D721Med (cell line): ENCODE results near the gene MRPS18B.

Source experiments
- DNase-seq: peaks from one replicate; pipeline ENCODE4 v3.0.0; 2011; ENCODE audit warnings: low spot score; ENCODE audit not compliant: insufficient read length
- FAIRE-seq: peaks from 2 replicates; lab custom pipeline; 2011; peaks lifted over from hg19 to GRCh38; lab: Jason Lieb, UNC
- CTCF ChIP-seq: IDR thresholded peaks from 2 replicates; pipeline ENCODE4 v1.5.1; 2012; ENCODE audit warnings: mild to moderate bottlenecking, control low read depth; ENCODE audit not compliant: insufficient read depth; ENCODE audit errors: missing control alignments

MRPS18B gene

GRCh38 chr6:30572148-30572547 is 45.5 kb upstream of the MRPS18B start:
- TF ChIP-seq CTCF: no peak
- FAIRE-seq: no peak
- no peak for DNase-seq

DNA sequence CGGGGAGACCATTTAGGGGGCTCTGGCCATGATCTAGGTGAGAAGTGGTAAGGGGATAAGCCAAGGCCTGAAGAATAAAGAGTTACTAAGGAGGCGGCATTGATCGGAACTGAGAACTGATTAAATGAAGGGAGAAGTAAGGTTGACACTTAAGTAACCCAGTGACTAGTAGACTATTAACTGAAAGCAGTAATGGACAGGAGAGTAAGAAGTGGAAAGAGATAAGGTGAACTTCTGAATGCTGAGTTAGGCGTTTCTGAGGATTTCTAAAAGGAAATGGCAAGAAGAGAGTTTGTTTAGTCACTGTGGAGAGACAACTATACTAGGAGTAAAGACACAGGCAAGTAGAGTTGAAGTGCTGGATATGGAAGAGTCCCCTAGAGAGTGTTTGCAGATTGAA is 44.5 kb upstream of the MRPS18B start:
- TF ChIP-seq CTCF: no peak
- FAIRE-seq: no peak
- no peak for DNase-seq

DNA sequence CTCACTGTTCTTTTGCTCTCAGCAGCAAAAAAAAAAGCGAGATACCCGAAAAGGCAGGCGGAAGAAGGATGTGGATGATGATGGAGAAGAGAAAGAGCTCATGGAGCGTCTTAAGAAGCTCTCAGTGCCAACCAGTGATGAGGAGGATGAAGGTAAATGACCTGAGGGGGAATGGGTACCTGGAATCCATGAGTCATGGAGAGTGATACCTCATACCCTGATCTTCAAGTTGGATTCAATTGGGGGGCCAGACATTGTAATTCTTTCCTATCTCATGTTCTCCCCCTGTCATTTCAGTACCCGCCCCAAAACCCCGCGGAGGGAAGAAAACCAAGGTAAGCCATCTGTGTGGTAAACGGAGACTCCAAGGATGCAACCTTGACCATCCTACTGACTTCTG is 39.6 kb upstream of the MRPS18B start:
- no peak for DNase-seq

DNA sequence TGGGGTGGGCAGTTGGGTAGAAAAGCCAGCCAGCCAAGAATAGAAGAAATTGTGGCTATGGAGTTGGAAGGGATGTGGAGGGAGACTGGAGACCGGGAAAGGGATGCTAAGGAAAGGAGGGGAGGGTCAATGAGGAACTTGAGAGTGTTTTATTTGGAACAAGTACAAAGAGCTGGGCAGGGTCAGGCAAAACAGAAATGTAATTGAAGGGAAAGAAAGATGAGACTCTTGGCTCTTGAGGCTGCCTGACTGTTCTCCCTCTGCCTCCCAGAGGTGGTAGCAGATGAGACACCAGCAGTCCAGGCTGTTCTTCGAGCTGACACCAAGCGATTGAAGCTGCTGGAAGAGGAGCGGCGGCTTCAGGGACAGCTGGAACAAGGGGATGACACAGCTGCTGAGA is 33.7 kb upstream of the MRPS18B start:
- FAIRE-seq (no peak), DNase-seq (no peak)
- TF ChIP-seq CTCF: no peak

More for the DNA sequence above, 39.6 kb upstream of the MRPS18B start:
- FAIRE-seq: no peak
- TF ChIP-seq CTCF: no peak

GRCh38 chr6:30589754-30590358 is 27.8 kb upstream of the MRPS18B start:
- DNase-seq: no peak
- FAIRE-seq: no peak
- no peak for TF ChIP-seq CTCF

GRCh38 chr6:30590509-30590908 is 27.1 kb upstream of the MRPS18B start:
- FAIRE-seq: no peak
- no peak for DNase-seq
- no peak for TF ChIP-seq CTCF

DNA sequence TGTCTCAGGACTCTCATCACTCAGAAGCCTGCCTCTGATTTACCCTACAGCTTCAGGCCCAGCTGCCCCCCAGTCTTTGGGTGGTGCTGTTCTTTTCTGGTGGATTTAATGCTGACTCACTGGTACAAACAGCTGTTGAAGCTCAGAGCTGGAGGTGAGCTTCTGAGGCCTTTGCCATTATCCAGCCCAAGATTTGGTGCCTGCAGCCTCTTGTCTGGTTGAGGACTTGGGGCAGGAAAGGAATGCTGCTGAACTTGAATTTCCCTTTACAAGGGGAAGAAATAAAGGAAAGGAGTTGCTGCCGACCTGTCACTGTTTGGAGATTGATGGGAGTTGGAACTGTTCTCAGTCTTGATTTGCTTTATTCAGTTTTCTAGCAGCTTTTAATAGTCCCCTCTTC is 26.6 kb upstream of the MRPS18B start:
- no peak for DNase-seq
- no peak for TF ChIP-seq CTCF
- no peak for FAIRE-seq
